Keratinocyte (primary cell): Measurements from ENCODE around the gene USP48. TPM values are rescaled to one million over a fixed set of nuclear protein-coding genes. Genes with fewer than 3 reads are reported as not detected.
"Not testable (repeated sequence)": the region's sequence is repeated elsewhere in the genome, so short reads cannot be mapped to it uniquely, and the experiment has no call there.

Experiments used
- DNase-seq: peaks from one replicate; pipeline ENCODE4 v3.0.0-alpha.2; 2011; ENCODE audit warnings: low read depth, missing footprints, low spot score
- FAIRE-seq: peaks from 2 replicates; lab custom pipeline; 2011; peaks lifted over from hg19 to GRCh38; lab: Jason Lieb, UNC
- H2AFZ ChIP-seq: 2 replicates; pipeline ENCODE4 v1.6.0; 2012; ENCODE audit warnings: low read length, control low read depth, inconsistent platforms; ENCODE audit not compliant: control insufficient read depth
- H3K27ac ChIP-seq: 2 replicates; pipeline ENCODE4 v1.5.1; 2011; ENCODE audit warnings: low read length; ENCODE audit not compliant: control insufficient read depth, insufficient read depth
- H3K27me3 ChIP-seq: 3 replicates; pipeline ENCODE4 v1.6.0; 2011; ENCODE audit warnings: low read length; ENCODE audit not compliant: control insufficient read depth, insufficient read depth; ENCODE audit errors: extremely low read depth
- H3K36me3 ChIP-seq, 2 experiments: 2 replicates in 1 of 2; 3 replicates in 1 of 2; pipeline ENCODE4 v1.5.1; 2011; ENCODE audit warnings: low read length in 2 of 2, mild to moderate bottlenecking in 1 of 2; ENCODE audit not compliant: control insufficient read depth in 2 of 2, insufficient read depth in 2 of 2; ENCODE audit errors: extremely low read depth in 1 of 2
- H3K4me1 ChIP-seq: 3 replicates; pipeline ENCODE4 v1.5.1; 2011; ENCODE audit warnings: low read length; ENCODE audit not compliant: control insufficient read depth, insufficient read depth; ENCODE audit errors: extremely low read depth
- H3K4me2 ChIP-seq: 3 replicates; pipeline ENCODE4 v1.6.0; 2011; ENCODE audit warnings: low read depth, low read length; ENCODE audit not compliant: control insufficient read depth, insufficient read depth; ENCODE audit errors: extremely low read depth
- H3K4me3 ChIP-seq, 3 experiments: fragments of 200-600 bp in 1 of 3; sonication (generic) in 1 of 3; 2 replicates in 2 of 3; 3 replicates in 1 of 3; pipeline ENCODE4 v1.5.1; 2011 to 2016; ENCODE audit warnings: low read length in 3 of 3, mild to moderate bottlenecking in 3 of 3, control low read depth in 2 of 3, inconsistent platforms in 1 of 3, low read depth in 1 of 3, mixed read lengths in 1 of 3, mixed run types in 1 of 3, moderate library complexity in 1 of 3; ENCODE audit not compliant: control insufficient read depth in 2 of 3, insufficient read depth in 2 of 3; ENCODE audit errors: extremely low read depth in 1 of 3
- H3K79me2 ChIP-seq: 2 replicates; pipeline ENCODE4 v1.6.0; 2012; ENCODE audit warnings: low read length; ENCODE audit not compliant: control insufficient read depth, insufficient read depth
- H3K9ac ChIP-seq: 3 replicates; pipeline ENCODE4 v1.6.0; 2011; ENCODE audit warnings: low read length; ENCODE audit not compliant: control insufficient read depth, insufficient read depth; ENCODE audit errors: extremely low read depth
- H3K9me1 ChIP-seq: 3 replicates; pipeline ENCODE4 v1.6.0; 2011; ENCODE audit warnings: low read length; ENCODE audit not compliant: control insufficient read depth, insufficient read depth; ENCODE audit errors: extremely low read depth
- H3K9me3 ChIP-seq: 2 replicates; pipeline ENCODE4 v1.5.1; 2012; ENCODE audit warnings: low read depth, low read length; ENCODE audit not compliant: control insufficient read depth
- H4K20me1 ChIP-seq: 3 replicates; pipeline ENCODE4 v1.6.0; 2011; ENCODE audit warnings: low read length; ENCODE audit not compliant: control insufficient read depth, insufficient read depth; ENCODE audit errors: extremely low read depth
- CTCF ChIP-seq, 3 experiments: IDR thresholded peaks in 1 of 3; conservative IDR thresholded peaks in 1 of 3; optimal IDR thresholded peaks in 1 of 3; 2 replicates in 2 of 3; 3 replicates in 1 of 3; pipeline versions ENCODE3 to v1.5.1; 2011; ENCODE audit warnings: low read length in 3 of 3, mild to moderate bottlenecking in 3 of 3, moderate library complexity in 2 of 3, control low read depth in 1 of 3, inconsistent platforms in 1 of 3; ENCODE audit not compliant: insufficient read depth in 2 of 3; ENCODE audit errors: extremely low read depth in 1 of 3
- EZH2 ChIP-seq: IDR thresholded peaks from one replicate; pipeline ENCODE4 v1.6.1; 2012; ENCODE audit warnings: inconsistent platforms, mild to moderate bottlenecking, low read length, moderate library complexity
- dilution Hi-C: fragments of 300-500 bp; cut with MboI; formaldehyde crosslinking; loops from one replicate; pipeline ENCODE4 v1.7.0; 2020; ENCODE audit warnings: low sequenced_read_pairs; ENCODE audit not compliant: extremely low pct_ligation_motif_present
- polyA plus RNA-seq, 5 experiments: library from polyadenylated mRNA; depleted of rRNA in 3 of 5; stranded (reverse) in 3 of 5; stranded (forward) in 1 of 5; unstranded in 1 of 5; fragments of >200 nt; gene quantifications; 1 replicate in 1 of 5; 2 replicates in 3 of 5; 3 replicates in 1 of 5; pipeline versions ENCODE4 v1.2.1 to v1.2.3, GENCODE V29; 2011 to 2012; ENCODE audit warnings: missing spikeins in 2 of 5, low read depth in 1 of 5, low replicate concordance in 1 of 5

USP48 gene
- polyA plus RNA-seq, 1 donor (not counting 4 experiments of a cell fraction or from before 2014, with no cell fraction given) = 33.0 TPM

- H3K4me1 ChIP-seq = peaks cover 16% of the 10 kb centered on the region
- H3K9ac ChIP-seq = peak overlapping the region; percentile 9
- no peaks in the 10 kb centered on the region for H4K20me1 ChIP-seq
- DNase-seq = no peak
- peak; percentile 75 for FAIRE-seq
- H2AFZ ChIP-seq = no peak overlapping the region
- H3K4me3 ChIP-seq = no peak overlapping the region
- peaks cover 4% of the 10 kb centered on the region for H3K27me3 ChIP-seq
- dilution Hi-C loops = no loop called here
- no peaks in the 10 kb centered on the region for H3K79me2 ChIP-seq
- no peaks in the 10 kb centered on the region for H3K9me1 ChIP-seq
- peak overlapping the region; percentile 12 for H3K4me2 ChIP-seq
- no peak for TF ChIP-seq CTCF (optimal IDR thresholded peaks at IDR 0.05 in 1 of 3, IDR thresholded peaks at IDR 0.05 in 1 of 3, conservative IDR thresholded peaks at IDR 0.05 in 1 of 3; ENCODE audit: extremely low read depth in 1 of 3, insufficient read depth in 2 of 3, low read length in 3 of 3)
- no peak for TF ChIP-seq EZH2
- no peaks in the 10 kb centered on the region for H3K9me3 ChIP-seq
- H3K36me3 ChIP-seq = no peaks in the 10 kb centered on the region
- H3K27ac ChIP-seq = no peak overlapping the region
Observed at GRCh38 chr1:21631944-21632887, 150.7 kb downstream of the USP48 start.

GRCh38 chr1:21631590-21631943, 151.4 kb downstream of the USP48 start:
- FAIRE-seq, H3K9me3 ChIP-seq, dilution Hi-C loops, DNase-seq, H3K4me2 ChIP-seq, H3K79me2 ChIP-seq, H3K9me1 ChIP-seq, H3K27me3 ChIP-seq, H3K9ac ChIP-seq, H3K27ac ChIP-seq, H4K20me1 ChIP-seq, H3K36me3 ChIP-seq, H3K4me3 ChIP-seq, H2AFZ ChIP-seq: not testable (repeated sequence)
- H3K4me1 ChIP-seq = peaks cover 22% of the 10 kb centered on the region
